ENCODE results near the gene ZNF512B.

GRCh38 chr20:63942969-63943807, 26.5 kb downstream of the ZNF512B start:
- TF ChIP-seq, protein P1, sequence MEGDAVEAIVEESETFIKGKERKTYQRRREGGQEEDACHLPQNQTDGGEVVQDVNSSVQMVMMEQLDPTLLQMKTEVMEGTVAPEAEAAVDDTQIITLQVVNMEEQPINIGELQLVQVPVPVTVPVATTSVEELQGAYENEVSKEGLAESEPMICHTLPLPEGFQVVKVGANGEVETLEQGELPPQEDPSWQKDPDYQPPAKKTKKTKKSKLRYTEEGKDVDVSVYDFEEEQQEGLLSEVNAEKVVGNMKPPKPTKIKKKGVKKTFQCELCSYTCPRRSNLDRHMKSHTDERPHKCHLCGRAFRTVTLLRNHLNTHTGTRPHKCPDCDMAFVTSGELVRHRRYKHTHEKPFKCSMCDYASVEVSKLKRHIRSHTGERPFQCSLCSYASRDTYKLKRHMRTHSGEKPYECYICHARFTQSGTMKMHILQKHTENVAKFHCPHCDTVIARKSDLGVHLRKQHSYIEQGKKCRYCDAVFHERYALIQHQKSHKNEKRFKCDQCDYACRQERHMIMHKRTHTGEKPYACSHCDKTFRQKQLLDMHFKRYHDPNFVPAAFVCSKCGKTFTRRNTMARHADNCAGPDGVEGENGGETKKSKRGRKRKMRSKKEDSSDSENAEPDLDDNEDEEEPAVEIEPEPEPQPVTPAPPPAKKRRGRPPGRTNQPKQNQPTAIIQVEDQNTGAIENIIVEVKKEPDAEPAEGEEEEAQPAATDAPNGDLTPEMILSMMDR (IDR thresholded peaks at IDR 0.05) = no peak
- no peak for TF ChIP-seq POLR2A (IDR thresholded peaks at IDR 0.05)
